ENCODE results near the gene IFRD2.
"Not testable (repeated sequence)": the region's sequence is repeated elsewhere in the genome, so short reads cannot be mapped to it uniquely, and the experiment has no call there.

Gene IFRD2

DNA sequence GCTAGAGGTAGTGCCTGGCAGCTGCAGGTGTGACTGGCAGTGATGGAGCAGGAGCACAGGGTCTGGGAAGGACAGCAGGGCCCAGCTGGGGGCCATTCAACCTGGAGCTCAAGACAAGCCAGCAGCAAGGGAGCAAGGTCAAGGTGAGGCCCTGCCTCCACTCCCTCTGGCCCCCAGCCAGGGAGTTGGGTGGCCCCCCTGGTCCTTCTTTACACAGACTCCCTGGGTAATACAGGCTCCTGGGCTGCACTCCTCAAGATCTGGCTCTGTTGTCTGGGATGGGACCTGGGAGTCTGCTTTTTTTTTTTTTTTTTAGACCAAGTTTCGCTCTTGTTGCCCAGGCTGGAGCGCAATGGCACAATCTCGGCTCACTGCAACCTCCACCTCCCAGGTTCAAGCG is 41.7 kb downstream of the IFRD2 start:
- Mint-ChIP-seq H3K36me3 (ENCODE audit: low read depth) (peaks cover 13% of the 10 kb centered on the region), H3K27me3 (no peaks in the 10 kb centered on the region), H3K27ac (peak overlapping the region; percentile 80), H3K4me1 (peaks cover 51% of the 10 kb centered on the region), H3K9me3 (no peaks in the 10 kb centered on the region), H3K4me3 (no peak overlapping the region)
- ATAC-seq (no peak), DNase-seq (no peak)

GRCh38 chr3:50249457-50249856 is 42.8 kb downstream of the IFRD2 start:
- ATAC-seq: no peak
- no peaks in the 10 kb centered on the region for H3K9me3 Mint-ChIP-seq
- H3K36me3 Mint-ChIP-seq (ENCODE audit: low read depth): peaks cover 13% of the 10 kb centered on the region
- H3K4me1 Mint-ChIP-seq: peaks cover 61% of the 10 kb centered on the region
- H3K4me3 Mint-ChIP-seq: no peak overlapping the region
- no peak for DNase-seq
- H3K27ac Mint-ChIP-seq: peak overlapping the region; percentile 73
- H3K27me3 Mint-ChIP-seq: no peaks in the 10 kb centered on the region

DNA sequence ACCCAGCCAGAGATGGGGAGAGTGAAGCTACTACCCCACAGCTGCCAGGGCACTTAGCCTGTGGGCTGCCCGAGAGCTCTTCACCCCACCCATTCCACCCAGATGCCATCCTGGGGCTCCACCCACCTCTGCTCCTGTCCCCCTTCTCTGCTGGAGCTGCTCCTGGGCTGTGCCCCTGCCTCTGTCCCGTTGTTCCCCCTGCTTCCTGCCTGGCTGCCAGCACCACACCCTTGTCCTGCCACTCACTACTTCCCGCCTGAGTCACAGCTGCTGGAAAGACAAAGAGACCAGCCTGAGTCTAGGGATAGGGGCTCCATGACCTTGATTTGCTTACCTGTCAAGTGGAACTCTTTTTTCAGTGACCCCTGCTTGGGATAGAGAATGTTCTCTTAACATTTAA is 43.8 kb downstream of the IFRD2 start:
- ATAC-seq (no peak), DNase-seq (no peak)
- Mint-ChIP-seq H3K36me3 (ENCODE audit: low read depth) (peaks cover 19% of the 10 kb centered on the region), H3K4me3 (no peak overlapping the region), H3K27ac (peak overlapping the region; percentile 91), H3K9me3 (no peaks in the 10 kb centered on the region), H3K4me1 (peaks cover 72% of the 10 kb centered on the region), H3K27me3 (no peaks in the 10 kb centered on the region)

DNA sequence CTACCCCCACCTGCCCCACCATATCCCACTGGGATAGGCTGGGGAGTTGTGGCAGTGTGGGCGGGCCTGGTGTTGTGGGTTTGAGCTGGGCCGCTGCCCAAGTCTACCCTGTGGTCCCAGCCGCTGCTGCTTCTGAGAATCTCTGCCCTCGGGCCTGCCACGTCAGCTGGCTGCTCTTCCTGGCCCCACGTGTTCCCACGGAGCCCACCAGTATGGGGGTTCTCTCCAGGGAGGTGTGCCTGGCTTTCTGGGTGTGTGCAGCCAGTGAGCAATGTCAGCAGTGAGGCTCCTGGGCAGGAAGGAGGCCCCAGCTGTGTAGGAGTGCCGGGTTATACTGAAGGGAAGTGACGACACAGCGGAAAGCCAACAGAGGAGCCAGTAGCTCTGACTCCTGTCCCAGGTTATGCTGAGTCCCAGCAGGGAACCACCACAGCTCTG is 45.7 kb downstream of the IFRD2 start:
- Mint-ChIP-seq H3K27me3 (no peaks in the 10 kb centered on the region), H3K4me1 (peaks cover 86% of the 10 kb centered on the region), H3K4me3 (peak overlapping the region; percentile 75), H3K27ac (peak overlapping the region; percentile 97), H3K9me3 (no peaks in the 10 kb centered on the region), H3K36me3 (ENCODE audit: low read depth) (peaks cover 19% of the 10 kb centered on the region)
- peak; percentile 84 for DNase-seq
- ATAC-seq: peak; percentile 90

DNA sequence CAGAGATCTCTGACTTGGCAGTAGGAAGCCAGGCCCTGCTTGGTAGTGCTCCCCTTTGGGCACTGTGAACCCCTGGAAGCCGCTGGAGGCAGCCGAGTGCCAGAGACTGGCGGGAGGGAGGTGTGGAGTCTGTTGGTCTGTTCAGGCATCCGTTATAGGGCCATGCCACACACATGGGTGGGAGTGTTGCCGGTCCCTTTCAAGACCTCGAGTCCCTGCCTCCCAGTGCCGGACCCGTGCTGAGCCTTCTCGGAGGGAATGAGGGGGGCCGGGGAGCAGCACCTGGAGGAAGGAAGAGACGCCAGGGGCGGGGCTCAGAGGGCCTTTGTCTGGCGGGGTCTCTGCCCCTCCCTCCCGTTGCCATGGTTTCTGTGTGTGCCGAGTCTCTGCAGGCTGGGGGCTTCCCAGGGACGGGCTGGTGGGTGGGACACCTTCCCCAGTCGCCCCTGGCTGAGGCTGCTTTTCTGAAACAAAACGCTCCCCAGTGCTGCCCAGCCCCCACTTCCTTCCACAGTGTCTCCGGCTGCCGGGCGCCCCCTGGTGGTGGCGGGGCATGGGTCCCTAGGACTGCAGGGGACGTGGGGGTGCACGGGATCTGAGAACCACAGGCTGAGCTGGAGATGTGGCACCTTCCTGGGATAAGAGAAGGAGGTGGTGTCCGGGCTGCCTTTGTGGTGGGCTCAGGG is 46.3 kb downstream of the IFRD2 start:
- Mint-ChIP-seq H3K9me3 (no peaks in the 10 kb centered on the region), H3K36me3 (ENCODE audit: low read depth) (peaks cover 14% of the 10 kb centered on the region)

DNA sequence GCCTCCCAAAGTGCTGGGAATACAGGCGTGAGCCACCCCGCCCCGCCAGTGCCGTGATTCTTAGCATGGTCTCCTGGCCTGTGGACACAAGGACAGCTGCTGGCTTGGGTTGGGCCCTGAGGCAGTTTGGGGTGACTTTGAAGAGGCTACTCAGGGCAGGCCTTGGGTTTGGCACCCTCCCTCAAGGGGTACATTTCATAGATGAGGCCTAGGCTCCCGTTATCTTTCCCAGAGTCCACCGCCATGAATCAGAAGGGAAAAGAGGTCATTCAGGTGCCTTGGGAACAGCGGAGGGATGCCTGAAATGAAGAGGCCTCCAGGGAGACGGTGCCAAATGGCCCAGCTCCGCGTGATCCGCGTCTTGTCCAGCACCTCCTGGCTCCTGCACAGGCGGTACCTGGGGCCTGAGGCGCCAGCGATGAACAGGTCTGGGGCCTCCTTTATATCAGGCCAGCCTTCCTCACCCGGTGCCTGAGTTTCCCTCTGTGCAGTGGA is 46.9 kb downstream of the IFRD2 start:
- Mint-ChIP-seq H3K9me3 (no peaks in the 10 kb centered on the region), H3K4me3 (peak overlapping the region; percentile 75), H3K27me3 (no peaks in the 10 kb centered on the region), H3K36me3 (ENCODE audit: low read depth) (peaks cover 12% of the 10 kb centered on the region), H3K4me1 (peaks cover 83% of the 10 kb centered on the region), H3K27ac (peak overlapping the region; percentile 97)
- no peak for DNase-seq
- ATAC-seq: no peak

More for the DNA sequence above, 46.3 kb downstream of the IFRD2 start:
- ATAC-seq: peak; percentile 79
- DNase-seq: peak; percentile 98
- Mint-ChIP-seq H3K27me3 (no peaks in the 10 kb centered on the region), H3K4me1 (peaks cover 86% of the 10 kb centered on the region), H3K4me3 (peak overlapping the region; percentile 75), H3K27ac (peak overlapping the region; percentile 97)

GRCh38 chr3:50244813-50245212 is 47.4 kb downstream of the IFRD2 start:
- ATAC-seq, H3K9me3 Mint-ChIP-seq, DNase-seq, H3K27me3 Mint-ChIP-seq: not testable (repeated sequence)
- Mint-ChIP-seq H3K4me1 (peaks cover 83% of the 10 kb centered on the region), H3K4me3 (peak overlapping the region; percentile 50), H3K27ac (peak overlapping the region; percentile 97), H3K36me3 (ENCODE audit: low read depth) (peaks cover 13% of the 10 kb centered on the region)

DNA sequence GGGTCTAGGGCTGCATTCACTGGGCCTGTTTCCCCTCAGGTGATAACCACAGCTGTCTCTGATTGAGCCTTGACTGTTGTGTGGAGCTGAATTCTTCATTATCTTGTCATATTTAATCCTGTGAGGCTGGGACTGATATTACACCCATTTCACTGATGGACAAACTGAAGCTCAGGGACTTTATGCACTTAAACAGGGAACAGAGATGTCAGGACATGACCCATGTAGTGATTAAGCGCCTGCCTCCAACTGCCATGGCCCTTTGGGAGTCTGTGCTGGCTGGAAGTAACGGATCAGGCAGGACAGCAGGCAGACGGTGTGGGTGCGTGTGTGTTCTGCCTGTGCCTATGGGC is 48.7 kb downstream of the IFRD2 start:
- H3K27ac Mint-ChIP-seq: peak overlapping the region; percentile 95
- no peaks in the 10 kb centered on the region for H3K9me3 Mint-ChIP-seq
- no peaks in the 10 kb centered on the region for H3K27me3 Mint-ChIP-seq
- peak overlapping the region; percentile 17 for H3K4me3 Mint-ChIP-seq
- ATAC-seq (no peak), DNase-seq (no peak)
- peaks cover 12% of the 10 kb centered on the region for H3K36me3 Mint-ChIP-seq (ENCODE audit: low read depth)
- H3K4me1 Mint-ChIP-seq: peaks cover 87% of the 10 kb centered on the region

- Mint-ChIP-seq H3K36me3 (ENCODE audit: low read depth) (peaks cover 10% of the 10 kb centered on the region), H3K27me3 (no peaks in the 10 kb centered on the region), H3K4me3 (peak overlapping the region; percentile 67), H3K9me3 (no peaks in the 10 kb centered on the region), H3K27ac (peak overlapping the region; percentile 95), H3K4me1 (peaks cover 88% of the 10 kb centered on the region)
- ATAC-seq: no peak
- DNase-seq: peak; percentile 59
Measured at GRCh38 chr3:50242851-50243542, 49.2 kb downstream of the IFRD2 start.

DNA sequence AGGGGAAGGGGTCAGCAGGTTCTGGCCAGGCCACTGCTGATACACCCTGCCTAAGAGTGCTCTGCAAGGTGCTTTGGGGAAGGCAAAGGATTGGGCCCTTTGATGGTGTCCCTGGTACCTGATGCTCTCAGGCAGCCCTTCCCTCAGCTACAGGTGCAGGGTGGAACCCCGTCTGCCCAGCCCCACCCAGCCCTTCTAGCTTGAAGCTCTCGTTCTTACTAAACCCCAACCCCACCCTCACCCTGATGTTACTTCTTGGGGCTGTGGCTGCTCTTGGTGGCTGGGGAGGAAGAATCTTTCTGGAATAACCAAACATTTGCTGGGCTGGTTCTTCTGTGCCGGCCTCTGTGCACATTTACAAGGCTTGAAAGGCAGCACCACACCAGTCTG is 49.9 kb downstream of the IFRD2 start:
- Mint-ChIP-seq H3K27ac (peak overlapping the region; percentile 95), H3K27me3 (no peaks in the 10 kb centered on the region), H3K9me3 (no peaks in the 10 kb centered on the region), H3K36me3 (ENCODE audit: low read depth) (peaks cover 10% of the 10 kb centered on the region), H3K4me1 (peaks cover 87% of the 10 kb centered on the region), H3K4me3 (peak overlapping the region; percentile 67)
- DNase-seq: peak; percentile 24
- no peak for ATAC-seq

- H3K4me3 Mint-ChIP-seq: peak overlapping the region; percentile 61
- no peaks in the 10 kb centered on the region for H3K27me3 Mint-ChIP-seq
- peaks cover 10% of the 10 kb centered on the region for H3K36me3 Mint-ChIP-seq (ENCODE audit: low read depth)
- ATAC-seq: no peak
- peak overlapping the region; percentile 95 for H3K27ac Mint-ChIP-seq
- peak; percentile 27 for DNase-seq
- H3K4me1 Mint-ChIP-seq: peaks cover 83% of the 10 kb centered on the region
- H3K9me3 Mint-ChIP-seq: no peaks in the 10 kb centered on the region
Measured at GRCh38 chr3:50241713-50242380, 50.4 kb downstream of the IFRD2 start.

- no peaks in the 10 kb centered on the region for H3K9me3 Mint-ChIP-seq
- ATAC-seq (no peak), DNase-seq (no peak)
- peak overlapping the region; percentile 95 for H3K27ac Mint-ChIP-seq
- no peaks in the 10 kb centered on the region for H3K27me3 Mint-ChIP-seq
- peaks cover 9% of the 10 kb centered on the region for H3K36me3 Mint-ChIP-seq (ENCODE audit: low read depth)
- H3K4me1 Mint-ChIP-seq: peaks cover 77% of the 10 kb centered on the region
- H3K4me3 Mint-ChIP-seq: peak overlapping the region; percentile 61
Measured at GRCh38 chr3:50241163-50241562, 51.1 kb downstream of the IFRD2 start.

- DNase-seq (no peak), ATAC-seq (no peak)
- peaks cover 9% of the 10 kb centered on the region for H3K36me3 Mint-ChIP-seq (ENCODE audit: low read depth)
- peak overlapping the region; percentile 93 for H3K27ac Mint-ChIP-seq
- peak overlapping the region; percentile 53 for H3K4me3 Mint-ChIP-seq
- H3K4me1 Mint-ChIP-seq: peaks cover 71% of the 10 kb centered on the region
- H3K9me3 Mint-ChIP-seq: no peaks in the 10 kb centered on the region
- no peaks in the 10 kb centered on the region for H3K27me3 Mint-ChIP-seq
Measured at GRCh38 chr3:50239649-50240048, 52.6 kb downstream of the IFRD2 start.

DNA sequence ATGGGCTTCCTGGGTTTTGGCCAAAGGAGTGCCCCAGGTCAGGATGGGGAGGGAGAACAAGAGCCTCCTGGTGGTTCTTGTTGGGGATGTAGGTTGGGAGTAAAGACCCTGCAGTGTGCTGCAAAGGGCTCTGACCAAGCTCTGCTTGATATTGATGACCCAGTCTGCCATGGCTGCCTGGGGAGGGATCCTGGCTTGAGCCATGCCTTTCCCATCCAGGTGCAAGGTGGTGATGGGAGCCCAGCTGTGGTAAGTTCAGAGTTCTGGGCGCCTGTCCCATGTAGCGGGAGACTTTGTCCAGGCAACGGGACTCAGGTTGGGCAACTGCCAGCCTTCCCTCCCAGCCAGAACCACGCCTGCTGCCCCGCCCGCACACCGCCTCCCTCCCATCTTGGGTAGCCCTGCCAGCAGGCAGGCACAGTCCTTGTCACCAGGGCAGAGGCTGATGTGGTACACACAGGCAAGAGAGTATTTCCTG is 53.6 kb downstream of the IFRD2 start:
- Mint-ChIP-seq H3K27me3 (no peaks in the 10 kb centered on the region), H3K27ac (peak overlapping the region; percentile 93), H3K36me3 (ENCODE audit: low read depth) (peaks cover 4% of the 10 kb centered on the region), H3K4me3 (peak overlapping the region; percentile 98), H3K4me1 (peaks cover 61% of the 10 kb centered on the region), H3K9me3 (no peaks in the 10 kb centered on the region)
- DNase-seq (no peak), ATAC-seq (no peak)
